COR-L47 (cell line): ENCODE measurements around the gene RTN1.
A peak's percentile ranks its signal among the peaks of the same experiment; 100 is the strongest.
"Not testable (repeated sequence)": the region's sequence is repeated elsewhere in the genome, so short reads cannot be mapped to it uniquely, and the experiment has no call there.

Experiments used
- DNase-seq: peaks from one replicate; lab custom pipeline; 2025; lab: John Stamatoyannopoulos, UW

The RTN1 gene

GRCh38 chr14:59705245-59705644 is 165.3 kb downstream of the RTN1 start:
- DNase-seq, result no peak

- DNase-seq, result no peak
These were observed 166.4 kb downstream of the RTN1 start for GRCh38 chr14:59704054-59704645.

- no peak for DNase-seq
These were observed 171.1 kb downstream of the RTN1 start for GRCh38 chr14:59699442-59699841.

- DNase-seq, result peak; percentile 33
These were observed 171.8 kb downstream of the RTN1 start for GRCh38 chr14:59698793-59699192.

GRCh38 chr14:59695198-59695597 is 175.4 kb downstream of the RTN1 start:
- no peak for DNase-seq

- no peak for DNase-seq
These were observed 179.3 kb downstream of the RTN1 start for GRCh38 chr14:59691266-59691665.

GRCh38 chr14:59690426-59690825 is 180.2 kb downstream of the RTN1 start:
- no peak for DNase-seq

- peak; percentile 63 for DNase-seq
These were observed 182.1 kb downstream of the RTN1 start for GRCh38 chr14:59688224-59689170.

GRCh38 chr14:59687663-59688062 is 182.9 kb downstream of the RTN1 start:
- no peak for DNase-seq

GRCh38 chr14:59679872-59680271 is 190.7 kb downstream of the RTN1 start:
- DNase-seq, result peak; percentile 60

GRCh38 chr14:59678352-59678751 is 192.2 kb downstream of the RTN1 start:
- no peak for DNase-seq

- no peak for DNase-seq
These were observed 192.8 kb downstream of the RTN1 start for GRCh38 chr14:59677771-59678231.

GRCh38 chr14:59675394-59675793 is 195.2 kb downstream of the RTN1 start:
- no peak for DNase-seq

GRCh38 chr14:59664741-59665140 is 205.8 kb downstream of the RTN1 start:
- peak; percentile 74 for DNase-seq

GRCh38 chr14:59657769-59658168 is 212.8 kb downstream of the RTN1 start:
- DNase-seq, result no peak

GRCh38 chr14:59656473-59656872 is 214.1 kb downstream of the RTN1 start:
- DNase-seq, result no peak

GRCh38 chr14:59654131-59654530 is 216.4 kb downstream of the RTN1 start:
- not testable (repeated sequence) for DNase-seq

GRCh38 chr14:59646832-59647231 is 223.7 kb downstream of the RTN1 start:
- DNase-seq, result not testable (repeated sequence)

GRCh38 chr14:59638885-59639284 is 231.7 kb downstream of the RTN1 start:
- DNase-seq, result no peak

- DNase-seq, result no peak
These were observed 236.0 kb downstream of the RTN1 start for GRCh38 chr14:59634617-59635016.

- no peak for DNase-seq
These were observed 237.1 kb downstream of the RTN1 start for GRCh38 chr14:59633486-59633885.

- DNase-seq, result peak; percentile 60
These were observed 238.2 kb downstream of the RTN1 start for GRCh38 chr14:59632381-59632780.

- peak; percentile 43 for DNase-seq
These were observed 239.3 kb downstream of the RTN1 start for GRCh38 chr14:59631237-59631636.
